Measurements from ENCODE around the gene ZNF296. TPM values are rescaled to one million over a fixed set of nuclear protein-coding genes. Genes with fewer than 3 reads are reported as not detected.

The ZNF296 gene
- total and polyA plus RNA-seq, 2 of the 13 experiments (the other 11 are each of a cell fraction or from before 2014, with no cell fraction given) = 0.26 to 0.62 TPM

GRCh38 chr19:45070214-45070613, 6.1 kb downstream of the ZNF296 start:
- ATAC-seq (no peak), FAIRE-seq (no peak), DNase-seq (ENCODE audit: low spot score) (no peak)
- no peak overlapping the region for H3K4me2 ChIP-seq (ENCODE audit: low read depth, low read length)
- H3K27me3 ChIP-seq (ENCODE audit: control insufficient read depth in 1 of 2, insufficient read depth in 2 of 2, low read length in 2 of 2) = no peaks in the 10 kb centered on the region
- intact Hi-C loops (cut with micrococcal nuclease; ENCODE audit: unreplicated experiment) = no loop called here
- no peak overlapping the region for H3K4me3 ChIP-seq (replicated peaks in 1 of 3; ENCODE audit: insufficient read depth in 1 of 3, low read depth in 2 of 3, low read length in 3 of 3)
- no peaks in the 10 kb centered on the region for H4K20me1 ChIP-seq (ENCODE audit: insufficient read depth, low read length)
- H3K27ac ChIP-seq (ENCODE audit: extremely low read length, insufficient read depth, low read length) = no peak overlapping the region
- H3K79me2 ChIP-seq (ENCODE audit: insufficient read depth, low read length) = no peaks in the 10 kb centered on the region
- H3K36me3 ChIP-seq (replicated peaks in 1 of 2; ENCODE audit: control insufficient read depth in 1 of 2, insufficient read depth in 2 of 2, low read length in 2 of 2) = peaks cover 27 to 45% of the 10 kb centered on the region in 2 experiments; a peak in 4 of 5 replicates
- no peak overlapping the region for H2AFZ ChIP-seq (ENCODE audit: low read length)
- H3K9me3 ChIP-seq (ENCODE audit: low read length) = no peaks in the 10 kb centered on the region
- POLR2A ChIA-PET = no interaction called here
- peaks cover 9% of the 10 kb centered on the region; the same call in 1 of the 2 replicates for H3K4me1 ChIP-seq (ENCODE audit: insufficient read depth, low read length)
- no peak overlapping the region for H3K9ac ChIP-seq (ENCODE audit: insufficient read depth, low read depth, low read length)
- WGBS (ENCODE audit: low lambda C conversion rate) = 95% methylated on average over 3 of the region's 6 CpGs
- in situ Hi-C loops (cut with HindIII; ENCODE audit: extremely low pct_ligation_motif_present, low pct_unique_long_range_greater_than_20kb) = no loop called here
- no TSS peak for BruUV-seq (replicated peaks)
- CTCF ChIA-PET (ENCODE audit: low intra/inter-chr PET ratio, low total read pairs) = no interaction called here
- TF ChIP-seq MBD4 (IDR thresholded peaks at IDR 0.05; ENCODE audit: borderline replicate concordance, low read length) = no peak
- TF ChIP-seq CREM (IDR thresholded peaks at IDR 0.05) = no peak
- TF ChIP-seq CREM (CRISPR knock-in tag; IDR thresholded peaks at IDR 0.05) = no peak
- no peak for TF ChIP-seq PRMT3 (CRISPR knock-in tag; IDR thresholded peaks at IDR 0.05; ENCODE audit: borderline replicate concordance, low read depth)
- TF ChIP-seq DMTF1 (CRISPR knock-in tag; IDR thresholded peaks at IDR 0.05) = no peak
- TF ChIP-seq NAIF1 (CRISPR knock-in tag; IDR thresholded peaks at IDR 0.05; ENCODE audit: borderline replicate concordance) = no peak
- no peak for TF ChIP-seq ZNF367 (CRISPR knock-in tag; IDR thresholded peaks at IDR 0.05; ENCODE audit: borderline replicate concordance)
- TF ChIP-seq ZNF773 (CRISPR knock-in tag; IDR thresholded peaks at IDR 0.05; ENCODE audit: borderline replicate concordance) = no peak
- TF ChIP-seq GLI4 (CRISPR knock-in tag; IDR thresholded peaks at IDR 0.05; ENCODE audit: borderline replicate concordance) = no peak
- TF ChIP-seq ZBTB7A (CRISPR knock-in tag; IDR thresholded peaks at IDR 0.05) = no peak
- TF ChIP-seq ATF4 (CRISPR knock-in tag; IDR thresholded peaks at IDR 0.05) = no peak
- no peak for TF ChIP-seq ZFP91 (CRISPR knock-in tag; IDR thresholded peaks at IDR 0.05; ENCODE audit: borderline replicate concordance)
- TF ChIP-seq MED1 (CRISPR knock-in tag; IDR thresholded peaks at IDR 0.05) = no peak
- TF ChIP-seq ZNF549 (CRISPR knock-in tag; IDR thresholded peaks at IDR 0.05) = no peak
- TF ChIP-seq KDM6A (CRISPR knock-in tag; IDR thresholded peaks at IDR 0.05; ENCODE audit: low read depth) = no peak
- TF ChIP-seq JDP2 (CRISPR knock-in tag; IDR thresholded peaks at IDR 0.05; ENCODE audit: borderline replicate concordance) = no peak
